Measurements from ENCODE around the gene AKAP8L.

Gene AKAP8L

GRCh38 chr19:15443325-15443724 is 24.5 kb upstream of the AKAP8L start:
- no peak for DNase-seq (ENCODE audit: low read depth)

GRCh38 chr19:15442142-15442920 is 23.5 kb upstream of the AKAP8L start:
- TF ChIP-seq CTCF (IDR thresholded peaks at IDR 0.05; ENCODE audit: insufficient read depth, low read depth, low read length, missing control alignments): no peak
- H3K4me3 ChIP-seq (ENCODE audit: low read depth, low read length): no peak overlapping the region
- no peak for DNase-seq (ENCODE audit: low read depth)

More at GRCh38 chr19:15443325-15443724, 24.5 kb upstream of the AKAP8L start:
- no peak for TF ChIP-seq CTCF (IDR thresholded peaks at IDR 0.05; ENCODE audit: insufficient read depth, low read depth, low read length, missing control alignments)
- no peak overlapping the region for H3K4me3 ChIP-seq (ENCODE audit: low read depth, low read length)

GRCh38 chr19:15441317-15441716 is 22.5 kb upstream of the AKAP8L start:
- no peak for TF ChIP-seq CTCF (IDR thresholded peaks at IDR 0.05; ENCODE audit: insufficient read depth, low read depth, low read length, missing control alignments)
- no peak overlapping the region for H3K4me3 ChIP-seq (ENCODE audit: low read depth, low read length)
- DNase-seq (ENCODE audit: low read depth): peak; percentile 46

GRCh38 chr19:15439821-15440641 is 21.2 kb upstream of the AKAP8L start:
- DNase-seq (ENCODE audit: low read depth): no peak
- TF ChIP-seq CTCF (IDR thresholded peaks at IDR 0.05; ENCODE audit: insufficient read depth, low read depth, low read length, missing control alignments): no peak
- no peak overlapping the region for H3K4me3 ChIP-seq (ENCODE audit: low read depth, low read length)

DNA sequence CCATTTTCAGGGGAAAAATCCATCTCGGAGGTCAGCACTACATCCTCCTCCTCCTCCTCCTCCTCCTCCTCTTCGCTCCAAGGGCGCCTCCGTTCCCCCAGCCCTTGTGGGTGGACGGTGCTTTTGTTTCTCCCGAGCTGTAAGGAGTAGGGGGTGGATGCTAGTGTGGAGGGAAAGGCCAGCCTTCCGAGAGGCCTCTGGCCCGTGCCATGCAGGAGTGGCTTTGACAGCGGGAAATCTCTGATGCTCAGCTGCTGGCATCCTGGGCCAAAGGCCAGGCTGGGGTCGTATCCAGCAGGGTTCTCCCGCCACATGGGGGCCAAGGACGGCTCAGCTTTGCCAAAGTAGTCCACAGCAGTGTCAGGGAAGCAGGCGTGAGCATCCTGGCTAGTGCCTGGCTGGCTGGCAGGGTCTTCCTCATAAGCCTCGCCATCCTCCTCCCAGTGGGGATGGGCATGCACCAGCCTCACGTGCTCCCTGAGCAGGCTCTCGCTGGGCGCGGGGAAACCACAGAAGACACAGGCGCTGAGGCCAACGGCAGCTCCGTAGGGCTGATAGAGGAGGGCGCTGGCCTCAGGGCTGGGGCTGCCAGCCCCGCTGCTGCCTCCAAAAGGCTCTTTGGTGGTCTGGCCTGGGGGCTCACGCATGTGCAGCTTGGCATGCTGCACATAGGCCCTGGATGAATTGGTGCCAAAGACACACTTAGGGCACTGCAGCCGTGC is 20.5 kb upstream of the AKAP8L start:
- no peak for DNase-seq (ENCODE audit: low read depth)
- TF ChIP-seq CTCF (IDR thresholded peaks at IDR 0.05; ENCODE audit: insufficient read depth, low read depth, low read length, missing control alignments): no peak

DNA sequence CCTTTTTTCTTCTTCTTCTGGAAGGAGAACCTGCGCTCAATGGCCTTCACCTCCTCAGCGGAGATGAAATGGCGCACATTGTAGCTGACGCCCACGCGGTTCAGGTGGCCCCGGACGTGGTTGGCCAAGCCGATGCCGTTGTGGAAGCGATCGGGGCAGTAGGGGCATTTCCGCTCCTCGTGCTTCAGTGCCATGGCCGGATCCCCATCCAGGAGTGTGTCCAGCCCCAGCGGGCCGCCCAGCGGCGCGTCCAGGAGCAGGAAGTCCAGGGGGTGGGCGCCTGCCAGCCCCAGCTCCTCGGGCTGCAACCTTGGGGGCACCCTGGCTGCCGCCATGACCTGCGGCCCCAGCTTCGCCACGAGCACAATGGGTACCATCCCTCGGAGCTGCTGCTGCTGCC is 19.8 kb upstream of the AKAP8L start:
- DNase-seq (ENCODE audit: low read depth): no peak
- no peak for TF ChIP-seq CTCF (IDR thresholded peaks at IDR 0.05; ENCODE audit: insufficient read depth, low read depth, low read length, missing control alignments)
- H3K4me3 ChIP-seq (ENCODE audit: low read depth, low read length): no peak overlapping the region

More for the DNA sequence above, 20.5 kb upstream of the AKAP8L start:
- no peak overlapping the region for H3K4me3 ChIP-seq (ENCODE audit: low read depth, low read length)

Data from GM12865 (cell line).